Gastrocnemius medialis (tissue), 4 donors: ENCODE data around the gene MAP3K13. TPM values are rescaled to one million over a fixed set of nuclear protein-coding genes. Genes with fewer than 3 reads are reported as not detected.

ENCODE experiments used
- ATAC-seq, 2 donors: fragments of 150-250 bp; one replicate each; pipeline ENCODE4 v1.9.1; 2016
- DNase-seq, 2 donors: peaks; one replicate each; pipeline ENCODE4 v3.0.0-alpha.2; 2019
- H3K27ac ChIP-seq, 4 donors: fragments of 200-600 bp; sonication (generic); 1 replicate in 1 of 4; 2 replicates in 3 of 4; pipeline ENCODE4 v1.5.1; 2016 to 2018; ENCODE audit warnings: mild to moderate bottlenecking in 2 of 4, moderate library complexity in 1 of 4
- H3K27me3 ChIP-seq, 3 donors: fragments of 200-600 bp; sonication (generic) in 2 of 3; 1 replicate in 1 of 3; 2 replicates in 2 of 3; pipeline versions ENCODE4 v1.5.1 to v1.6.0; 2016 to 2019; ENCODE audit warnings: mild to moderate bottlenecking in 1 of 3, moderate library complexity in 1 of 3
- H3K36me3 ChIP-seq, 2 donors: fragments of 200-600 bp; sonication (generic) in 1 of 2; one replicate each; pipeline ENCODE4 v1.5.1; 2017 to 2018
- H3K4me1 ChIP-seq, 2 donors: fragments of 200-600 bp; sonication (generic) in 1 of 2; one replicate each; pipeline ENCODE4 v1.5.1; 2016 to 2017; ENCODE audit warnings: mild to moderate bottlenecking in 2 of 2
- H3K4me3 ChIP-seq, 4 donors: fragments of 200-600 bp; sonication (generic) in 3 of 4; 1 replicate in 1 of 4; 2 replicates in 3 of 4; pipeline ENCODE4 v1.5.1; 2016 to 2019; ENCODE audit warnings: mild to moderate bottlenecking in 2 of 4
- H3K9me3 ChIP-seq, 3 donors: fragments of 200-600 bp; sonication (generic) in 2 of 3; 1 replicate in 1 of 3; 2 replicates in 2 of 3; pipeline ENCODE4 v1.5.1; 2016 to 2019
- POLR2A ChIP-seq, 2 donors: fragments of 450-650 bp; IDR thresholded peaks; one replicate each; pipeline ENCODE4 v1.6.1; 2017; ENCODE audit warnings: antibody characterized with exemption in 2 of 2, mild to moderate bottlenecking in 2 of 2, moderate library complexity in 2 of 2
- in situ Hi-C, 4 donors: fragments of 200-750 bp; cut with MboI; loops; one replicate each; pipeline versions ENCODE4 v1.15.0 to v1.8.0; 2017; ENCODE audit warnings: low sequenced_read_pairs in 4 of 4
- intact Hi-C: fragments of 100-400 bp; cut with DNase I; formaldehyde crosslinking; loops from one replicate; pipeline ENCODE4 v1.15.1; 2023; ENCODE audit warnings: low total_unique reads
- total RNA-seq, 4 donors: library from RNA; depleted of rRNA; stranded (reverse); fragments of >200 nt; gene quantifications; one replicate each; pipeline versions ENCODE4 v1.1.0 to v1.2.3, GENCODE V29; 2016
- TF ChIP-seq, protein P1 (sequence below), 5 experiments: fragments of 450-650 bp in 3 of 5; fragments of 200-600 bp in 2 of 5; sonication (generic) in 2 of 5; IDR thresholded peaks in 4 of 5; conservative IDR thresholded peaks in 1 of 5; 1 replicate in 4 of 5; 2 replicates in 1 of 5; pipeline ENCODE4 v1.5.1; 2016 to 2019; ENCODE audit warnings: antibody characterized with exemption in 5 of 5, mild to moderate bottlenecking in 3 of 5, moderate library complexity in 3 of 5

Gene MAP3K13
- total RNA-seq, 4 donors from 2014 or later: 1.6 to 6.5 (median 4.6) TPM

DNA sequence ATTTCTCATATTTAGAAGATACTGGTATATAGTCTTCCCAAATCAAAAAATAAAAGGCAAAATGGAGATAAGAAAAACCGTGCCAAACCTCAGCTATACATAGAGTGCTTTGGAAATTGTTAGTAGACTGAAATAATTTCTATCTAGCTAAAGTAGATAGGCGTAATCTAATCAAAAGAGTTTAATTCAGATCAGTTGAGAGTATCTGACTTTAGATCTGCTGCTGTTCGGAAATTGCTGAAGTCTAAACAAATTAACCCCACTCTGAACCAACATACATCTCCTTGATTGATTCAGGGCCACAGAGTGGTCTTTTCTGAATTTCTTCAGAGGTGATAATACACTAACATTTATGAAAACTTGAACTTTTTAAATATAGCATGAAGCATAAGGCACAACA is 40.1 kb downstream of the MAP3K13 start:
- in situ Hi-C loops: no loop called here
- Histone ChIP-seq H3K36me3 (no peaks in the 10 kb centered on the region), H3K9me3 (no peaks in the 10 kb centered on the region), H3K4me3 (no peak overlapping the region), H3K27me3 (no peaks in the 10 kb centered on the region), H3K4me1 (peaks cover 8 to 15% of the 10 kb centered on the region in 2 donors), H3K27ac (no peak overlapping the region)
- DNase-seq (no peak), ATAC-seq (no peak)
- TF ChIP-seq POLR2A (IDR thresholded peaks at IDR 0.05): no peak
- TF ChIP-seq, protein P1, sequence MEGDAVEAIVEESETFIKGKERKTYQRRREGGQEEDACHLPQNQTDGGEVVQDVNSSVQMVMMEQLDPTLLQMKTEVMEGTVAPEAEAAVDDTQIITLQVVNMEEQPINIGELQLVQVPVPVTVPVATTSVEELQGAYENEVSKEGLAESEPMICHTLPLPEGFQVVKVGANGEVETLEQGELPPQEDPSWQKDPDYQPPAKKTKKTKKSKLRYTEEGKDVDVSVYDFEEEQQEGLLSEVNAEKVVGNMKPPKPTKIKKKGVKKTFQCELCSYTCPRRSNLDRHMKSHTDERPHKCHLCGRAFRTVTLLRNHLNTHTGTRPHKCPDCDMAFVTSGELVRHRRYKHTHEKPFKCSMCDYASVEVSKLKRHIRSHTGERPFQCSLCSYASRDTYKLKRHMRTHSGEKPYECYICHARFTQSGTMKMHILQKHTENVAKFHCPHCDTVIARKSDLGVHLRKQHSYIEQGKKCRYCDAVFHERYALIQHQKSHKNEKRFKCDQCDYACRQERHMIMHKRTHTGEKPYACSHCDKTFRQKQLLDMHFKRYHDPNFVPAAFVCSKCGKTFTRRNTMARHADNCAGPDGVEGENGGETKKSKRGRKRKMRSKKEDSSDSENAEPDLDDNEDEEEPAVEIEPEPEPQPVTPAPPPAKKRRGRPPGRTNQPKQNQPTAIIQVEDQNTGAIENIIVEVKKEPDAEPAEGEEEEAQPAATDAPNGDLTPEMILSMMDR (IDR thresholded peaks at IDR 0.05 in 4 of 5, conservative IDR thresholded peaks at IDR 0.05 in 1 of 5): no peak
- intact Hi-C loops: no loop called here

- no peaks in the 10 kb centered on the region for H3K27me3 ChIP-seq
- in situ Hi-C loops: no loop called here
- ATAC-seq: no peak
- DNase-seq: no peak
- peaks cover 8 to 15% of the 10 kb centered on the region in 2 donors for H3K4me1 ChIP-seq
- no peaks in the 10 kb centered on the region for H3K36me3 ChIP-seq
- no peak overlapping the region for H3K27ac ChIP-seq
- H3K4me3 ChIP-seq: no peak overlapping the region
- intact Hi-C loops: no loop called here
- no peak for TF ChIP-seq POLR2A (IDR thresholded peaks at IDR 0.05)
- TF ChIP-seq, protein P1 (IDR thresholded peaks at IDR 0.05 in 4 of 5, conservative IDR thresholded peaks at IDR 0.05 in 1 of 5): no peak
- H3K9me3 ChIP-seq: no peaks in the 10 kb centered on the region
Measured at GRCh38 chr3:185405243-185405642, 42.3 kb downstream of the MAP3K13 start.

DNA sequence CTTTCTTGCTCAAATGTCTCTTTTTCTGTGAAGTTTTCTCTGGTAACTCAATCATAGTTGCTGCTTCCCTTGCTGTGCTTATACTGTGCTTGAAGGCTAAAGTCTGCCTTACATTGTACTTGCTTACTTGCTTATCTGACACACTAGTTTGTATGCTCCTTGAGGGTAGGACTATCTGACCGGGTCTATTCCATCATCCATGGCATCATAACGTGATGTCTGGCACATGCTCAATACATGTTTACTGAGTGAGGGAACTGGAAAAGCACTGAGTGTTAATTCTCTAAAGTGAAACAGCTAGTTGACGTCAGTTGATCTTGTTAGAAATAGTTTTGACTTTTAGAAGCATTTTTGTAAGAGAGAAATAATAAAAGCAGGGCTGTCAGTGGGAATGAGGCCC is 42.7 kb downstream of the MAP3K13 start:
- intact Hi-C loops (no loop called here), in situ Hi-C loops (no loop called here)
- no peak overlapping the region for H3K27ac ChIP-seq
- H3K4me1 ChIP-seq: peaks cover 8 to 15% of the 10 kb centered on the region in 2 donors
- no peak for ATAC-seq
- H3K4me3 ChIP-seq: no peak overlapping the region
- no peaks in the 10 kb centered on the region for H3K27me3 ChIP-seq
- no peaks in the 10 kb centered on the region for H3K9me3 ChIP-seq
- no peaks in the 10 kb centered on the region for H3K36me3 ChIP-seq
- DNase-seq: no peak
- no peak for TF ChIP-seq POLR2A (IDR thresholded peaks at IDR 0.05)

DNA sequence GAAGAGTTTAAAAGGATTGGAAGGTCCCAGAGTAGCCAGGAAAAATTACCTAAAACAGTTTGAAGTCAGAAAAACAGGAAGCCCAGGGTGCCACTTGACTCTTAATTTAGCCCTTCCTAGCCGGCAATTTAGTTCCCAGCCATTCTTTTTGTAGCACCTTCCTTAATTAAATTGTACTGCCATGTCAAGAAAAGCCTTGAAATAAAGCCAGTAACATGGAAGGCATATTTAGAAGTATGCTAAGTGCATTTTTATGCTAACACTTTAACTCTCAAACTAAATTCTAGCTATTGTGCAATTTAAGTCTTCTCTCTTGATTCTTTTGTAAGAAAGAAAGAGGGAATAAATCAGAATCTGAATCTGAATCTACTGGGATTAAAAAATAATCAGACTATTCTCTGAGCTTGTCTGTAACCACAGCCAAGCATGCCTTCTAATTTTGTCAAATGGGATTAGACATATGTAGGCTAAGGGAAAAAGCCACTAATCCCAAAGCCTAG is 43.2 kb downstream of the MAP3K13 start:
- no peak for ATAC-seq

DNA sequence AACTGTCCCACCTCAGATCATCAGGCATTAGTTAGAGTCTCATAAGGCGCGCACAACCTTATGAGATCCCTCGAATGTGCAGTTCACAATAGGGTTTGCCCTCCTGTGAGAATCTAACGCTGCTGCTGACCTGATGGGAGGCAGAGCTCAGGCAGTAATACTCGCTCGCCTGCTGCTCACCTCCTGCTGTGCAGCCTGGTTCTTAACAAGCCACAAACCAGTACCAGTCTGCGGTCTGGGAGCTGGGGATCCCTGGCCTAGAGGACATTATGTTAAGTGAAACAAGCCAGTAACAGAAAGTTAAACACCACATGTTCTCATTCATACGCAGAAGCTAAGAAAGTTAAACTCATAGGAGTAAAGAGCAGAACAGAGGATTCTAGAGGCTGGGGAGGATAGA is 47.0 kb downstream of the MAP3K13 start:
- peaks cover 0 to 7% of the 10 kb centered on the region in 2 donors for H3K4me1 ChIP-seq
- intact Hi-C loops (no loop called here), in situ Hi-C loops (no loop called here)
- H3K27ac ChIP-seq: no peak overlapping the region
- no peaks in the 10 kb centered on the region for H3K9me3 ChIP-seq
- H3K36me3 ChIP-seq: no peaks in the 10 kb centered on the region
- no peaks in the 10 kb centered on the region for H3K27me3 ChIP-seq
- TF ChIP-seq, protein P1 (IDR thresholded peaks at IDR 0.05 in 4 of 5, conservative IDR thresholded peaks at IDR 0.05 in 1 of 5): no peak
- no peak for TF ChIP-seq POLR2A (IDR thresholded peaks at IDR 0.05)
- no peak overlapping the region for H3K4me3 ChIP-seq
- DNase-seq (no peak), ATAC-seq (no peak)

More for the DNA sequence above, 43.2 kb downstream of the MAP3K13 start:
- H3K4me1 ChIP-seq: peaks cover 8 to 15% of the 10 kb centered on the region in 2 donors
- no peak overlapping the region for H3K27ac ChIP-seq
- H3K4me3 ChIP-seq: no peak overlapping the region
- intact Hi-C loops: no loop called here
- no peaks in the 10 kb centered on the region for H3K9me3 ChIP-seq
- no peaks in the 10 kb centered on the region for H3K36me3 ChIP-seq
- DNase-seq: no peak
- in situ Hi-C loops: no loop called here
- no peaks in the 10 kb centered on the region for H3K27me3 ChIP-seq
- no peak for TF ChIP-seq POLR2A (IDR thresholded peaks at IDR 0.05)
- TF ChIP-seq, protein P1 (IDR thresholded peaks at IDR 0.05 in 4 of 5, conservative IDR thresholded peaks at IDR 0.05 in 1 of 5): no peak
